Brain microvascular endothelial cell (primary cell): ENCODE results near the gene ZNF653.
"Not testable (repeated sequence)": the region's sequence is repeated elsewhere in the genome, so short reads cannot be mapped to it uniquely, and the experiment has no call there.

Source experiments
- DNase-seq: peaks from one replicate; pipeline ENCODE4 v3.0.0-alpha.2; 2020
- H3K27ac ChIP-seq: fragments of 250-450 bp; sonication (Bioruptor Pico); 2 replicates; pipeline ENCODE4 v1.5.1; 2020; ENCODE audit warnings: mild to moderate bottlenecking, moderate library complexity
- H3K27me3 ChIP-seq: fragments of 250-450 bp; sonication (Bioruptor Pico); replicated peaks from 2 replicates; pipeline ENCODE4 v1.5.1; 2020; ENCODE audit warnings: mild to moderate bottlenecking
- H3K36me3 ChIP-seq: fragments of 250-450 bp; sonication (Bioruptor Pico); replicated peaks from 2 replicates; pipeline ENCODE4 v1.5.1; 2020; ENCODE audit warnings: mild to moderate bottlenecking
- H3K4me3 ChIP-seq: 2 replicates; pipeline ENCODE4 v1.5.1; 2011; ENCODE audit warnings: low read depth, mild to moderate bottlenecking, control low read depth, low read length, moderate library complexity
- CTCF ChIP-seq: IDR thresholded peaks from 2 replicates; pipeline ENCODE4 v1.5.1; 2011; ENCODE audit warnings: low read depth, mild to moderate bottlenecking, moderate library complexity, low read length, control low read depth, inconsistent platforms; ENCODE audit errors: missing control alignments
- in situ Hi-C: cut with HindIII; loops from 2 replicates; pipeline ENCODE4 v1.10.0; 2017; ENCODE audit warnings: low sequenced_read_pairs, low pct_ligation_motif_present

ZNF653 gene

GRCh38 chr19:11478167-11479089 lies 27.2 kb downstream of the ZNF653 start:
- Histone ChIP-seq H3K27me3 (peaks cover 28% of the 10 kb centered on the region), H3K36me3 (no peaks in the 10 kb centered on the region), H3K27ac (no peak overlapping the region), H3K4me3 (no peak overlapping the region)
- no peak for TF ChIP-seq CTCF
- in situ Hi-C loops: no loop called here
- no peak for DNase-seq

- Histone ChIP-seq H3K27me3 (peaks cover 18% of the 10 kb centered on the region), H3K4me3 (no peak overlapping the region), H3K27ac (no peak overlapping the region), H3K36me3 (no peaks in the 10 kb centered on the region)
- in situ Hi-C loops: no loop called here
- no peak for DNase-seq
- TF ChIP-seq CTCF: no peak
These were observed 29.8 kb downstream of the ZNF653 start for GRCh38 chr19:11475861-11476260.

- H3K4me3 ChIP-seq, in situ Hi-C loops, H3K27ac ChIP-seq, H3K36me3 ChIP-seq, DNase-seq: not testable (repeated sequence)
- H3K27me3 ChIP-seq: peaks cover 14% of the 10 kb centered on the region
These were observed 30.3 kb downstream of the ZNF653 start for GRCh38 chr19:11475343-11475742.

GRCh38 chr19:11473725-11474124 lies 31.9 kb downstream of the ZNF653 start:
- H3K4me3 ChIP-seq: no peak overlapping the region
- no peak overlapping the region for H3K27ac ChIP-seq
- H3K27me3 ChIP-seq: no peaks in the 10 kb centered on the region
- H3K36me3 ChIP-seq: no peaks in the 10 kb centered on the region
- in situ Hi-C loops: no loop called here
- DNase-seq: no peak
- no peak for TF ChIP-seq CTCF

- in situ Hi-C loops, H3K36me3 ChIP-seq, H3K27ac ChIP-seq, H3K27me3 ChIP-seq, DNase-seq, H3K4me3 ChIP-seq: not testable (repeated sequence)
These were observed 37.3 kb downstream of the ZNF653 start for GRCh38 chr19:11468266-11468845.

- in situ Hi-C loops: no loop called here
- Histone ChIP-seq H3K27ac (no peak overlapping the region), H3K36me3 (no peaks in the 10 kb centered on the region), H3K27me3 (no peaks in the 10 kb centered on the region), H3K4me3 (no peak overlapping the region)
- DNase-seq: no peak
- TF ChIP-seq CTCF: no peak
These were observed 40.0 kb downstream of the ZNF653 start for GRCh38 chr19:11465600-11465999.
